H1 (cell line): ENCODE measurements around the gene HNF1B. TPM values are rescaled to one million over a fixed set of nuclear protein-coding genes. Genes with fewer than 3 reads are reported as not detected.

Experiments
- CREB1 ChIP-seq: IDR thresholded peaks from 2 replicates; pipeline ENCODE4 v1.6.1; 2012; ENCODE audit warnings: inconsistent platforms
- KDM4A ChIP-seq: IDR thresholded peaks from one replicate; pipeline ENCODE4 v1.7.1; 2012; ENCODE audit warnings: low read depth, mild to moderate bottlenecking, moderate library complexity, low read length, inconsistent platforms; ENCODE audit not compliant: severe bottlenecking
- KDM5A ChIP-seq: fragments of 200-600 bp; IDR thresholded peaks from 2 replicates; pipeline ENCODE4 v1.7.1; 2012; ENCODE audit warnings: mild to moderate bottlenecking, low read length, inconsistent platforms, mixed read lengths
- NRF1 ChIP-seq: IDR thresholded peaks from 2 replicates; pipeline ENCODE4 v1.6.1; 2011; ENCODE audit warnings: mild to moderate bottlenecking, low read depth, low read length, improper control_type of control experiment
- POU5F1 ChIP-seq: IDR thresholded peaks from 2 replicates; pipeline ENCODE4 v1.6.1; 2011; ENCODE audit warnings: low read depth, mild to moderate bottlenecking, low read length, moderate library complexity
- RBBP5 ChIP-seq: IDR thresholded peaks from 2 replicates; pipeline ENCODE4 v1.7.1; 2012; ENCODE audit warnings: low read depth, mild to moderate bottlenecking, inconsistent platforms, low read length, moderate library complexity, borderline replicate concordance
- RFX5 ChIP-seq: IDR thresholded peaks from 2 replicates; pipeline ENCODE4 v1.6.1; 2011; ENCODE audit warnings: low read depth, low read length, improper control_type of control experiment, borderline replicate concordance
- SP4 ChIP-seq: IDR thresholded peaks from 2 replicates; pipeline ENCODE4 v1.6.1; 2012; ENCODE audit warnings: low read length, inconsistent platforms
- TBP ChIP-seq: IDR thresholded peaks from 2 replicates; pipeline ENCODE4 v1.6.1; 2011; ENCODE audit warnings: low read depth, low read length, improper control_type of control experiment
- polyA plus RNA-seq, 7 experiments: library from polyadenylated mRNA; depleted of rRNA in 3 of 7; stranded (reverse) in 5 of 7; unstranded in 2 of 7; fragments of >200 nt in 5 of 7; fragments of 200-250 nt in 2 of 7; gene quantifications; 1 replicate in 5 of 7; 2 replicates in 1 of 7; 4 replicates in 1 of 7; pipeline versions ENCODE4 v1.2.1 to v1.2.3, GENCODE V29; 2011 to 2013; ENCODE audit warnings: missing spikeins in 2 of 7, mixed read lengths in 2 of 7
- total RNA-seq: library from RNA; stranded (reverse); fragmentation: NEBNext Ultra II Directional; extraction: Animal tissue kit (Norgen Biotek cat#: 25700); gene quantifications from 2 replicates; pipeline ENCODE4 v1.2.1, GENCODE V29; 2021

HNF1B gene
- total and polyA plus RNA-seq, 2 of the 8 experiments (the other 6 are each of a cell fraction or from before 2014, with no cell fraction given), result 0.13 to 0.30 TPM

GRCh38 chr17:37643118-37643766, 101.6 kb downstream of the HNF1B start, which contains the start of gene DDX52 (continued):
- peak; percentile 46 for TF ChIP-seq NRF1
- peak; percentile 67 for TF ChIP-seq KDM4A
- TF ChIP-seq TBP, result peak; percentile 76
- no peak for TF ChIP-seq POU5F1
- peak; percentile 80 for TF ChIP-seq KDM5A
- 0 out of 2 replicates have a peak, but pooled peaks have one; percentile 57 for TF ChIP-seq SP4
- no peak for TF ChIP-seq RFX5
- TF ChIP-seq RBBP5, result peak; percentile 81
- no peak for TF ChIP-seq CREB1
